ENCODE results near the gene FAH. TPM values are rescaled to one million over a fixed set of nuclear protein-coding genes. Genes with fewer than 3 reads are reported as not detected.

The FAH gene
- total and polyA plus RNA-seq, 2 experiments from 2014 or later: 16.3 to 20.3 TPM

DNA sequence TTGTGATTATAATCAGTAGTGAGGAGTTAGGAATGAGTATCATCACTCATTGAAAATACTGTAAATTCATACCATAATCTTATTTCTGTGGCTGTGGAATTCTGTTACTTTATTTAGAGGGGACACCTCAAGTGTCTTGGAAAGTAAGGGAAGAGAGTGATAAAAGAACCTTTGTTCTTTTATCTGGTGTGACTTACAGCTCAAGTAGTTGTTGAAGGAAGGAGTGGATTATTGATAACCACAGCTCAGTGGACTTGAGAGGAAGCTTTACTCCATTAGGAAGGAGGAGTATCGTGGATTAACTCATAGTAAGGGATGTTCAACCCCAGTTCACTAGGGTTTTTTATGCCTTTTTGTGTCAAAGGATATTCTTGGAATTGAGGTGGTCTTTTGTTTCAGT is 32.2 kb upstream of the FAH start:
- peaks cover 10% of the 10 kb centered on the region for H4K20me1 ChIP-seq (replicated peaks; ENCODE audit: insufficient read depth)
- DNase-seq (ENCODE audit: low spot score) (no peak), ATAC-seq (no peak)
- no peak for TF ChIP-seq STAT1 (IDR thresholded peaks at IDR 0.05; ENCODE audit: unreplicated experiment)
- no peak for TF ChIP-seq POLR2AphosphoS5 (IDR thresholded peaks at IDR 0.05; ENCODE audit: low read depth)
- no peak for TF ChIP-seq ZNF331 (CRISPR knock-in tag; IDR thresholded peaks at IDR 0.05; ENCODE audit: low read depth)
- TF ChIP-seq EZH2phosphoT487 (IDR thresholded peaks at IDR 0.05; ENCODE audit: unreplicated experiment): no peak
- TF ChIP-seq CREB1 (CRISPR knock-in tag; IDR thresholded peaks at IDR 0.05; ENCODE audit: low read depth): no peak
- no peak for TF ChIP-seq JUNB (IDR thresholded peaks at IDR 0.05; ENCODE audit: unreplicated experiment)
- TF ChIP-seq, protein P1, sequence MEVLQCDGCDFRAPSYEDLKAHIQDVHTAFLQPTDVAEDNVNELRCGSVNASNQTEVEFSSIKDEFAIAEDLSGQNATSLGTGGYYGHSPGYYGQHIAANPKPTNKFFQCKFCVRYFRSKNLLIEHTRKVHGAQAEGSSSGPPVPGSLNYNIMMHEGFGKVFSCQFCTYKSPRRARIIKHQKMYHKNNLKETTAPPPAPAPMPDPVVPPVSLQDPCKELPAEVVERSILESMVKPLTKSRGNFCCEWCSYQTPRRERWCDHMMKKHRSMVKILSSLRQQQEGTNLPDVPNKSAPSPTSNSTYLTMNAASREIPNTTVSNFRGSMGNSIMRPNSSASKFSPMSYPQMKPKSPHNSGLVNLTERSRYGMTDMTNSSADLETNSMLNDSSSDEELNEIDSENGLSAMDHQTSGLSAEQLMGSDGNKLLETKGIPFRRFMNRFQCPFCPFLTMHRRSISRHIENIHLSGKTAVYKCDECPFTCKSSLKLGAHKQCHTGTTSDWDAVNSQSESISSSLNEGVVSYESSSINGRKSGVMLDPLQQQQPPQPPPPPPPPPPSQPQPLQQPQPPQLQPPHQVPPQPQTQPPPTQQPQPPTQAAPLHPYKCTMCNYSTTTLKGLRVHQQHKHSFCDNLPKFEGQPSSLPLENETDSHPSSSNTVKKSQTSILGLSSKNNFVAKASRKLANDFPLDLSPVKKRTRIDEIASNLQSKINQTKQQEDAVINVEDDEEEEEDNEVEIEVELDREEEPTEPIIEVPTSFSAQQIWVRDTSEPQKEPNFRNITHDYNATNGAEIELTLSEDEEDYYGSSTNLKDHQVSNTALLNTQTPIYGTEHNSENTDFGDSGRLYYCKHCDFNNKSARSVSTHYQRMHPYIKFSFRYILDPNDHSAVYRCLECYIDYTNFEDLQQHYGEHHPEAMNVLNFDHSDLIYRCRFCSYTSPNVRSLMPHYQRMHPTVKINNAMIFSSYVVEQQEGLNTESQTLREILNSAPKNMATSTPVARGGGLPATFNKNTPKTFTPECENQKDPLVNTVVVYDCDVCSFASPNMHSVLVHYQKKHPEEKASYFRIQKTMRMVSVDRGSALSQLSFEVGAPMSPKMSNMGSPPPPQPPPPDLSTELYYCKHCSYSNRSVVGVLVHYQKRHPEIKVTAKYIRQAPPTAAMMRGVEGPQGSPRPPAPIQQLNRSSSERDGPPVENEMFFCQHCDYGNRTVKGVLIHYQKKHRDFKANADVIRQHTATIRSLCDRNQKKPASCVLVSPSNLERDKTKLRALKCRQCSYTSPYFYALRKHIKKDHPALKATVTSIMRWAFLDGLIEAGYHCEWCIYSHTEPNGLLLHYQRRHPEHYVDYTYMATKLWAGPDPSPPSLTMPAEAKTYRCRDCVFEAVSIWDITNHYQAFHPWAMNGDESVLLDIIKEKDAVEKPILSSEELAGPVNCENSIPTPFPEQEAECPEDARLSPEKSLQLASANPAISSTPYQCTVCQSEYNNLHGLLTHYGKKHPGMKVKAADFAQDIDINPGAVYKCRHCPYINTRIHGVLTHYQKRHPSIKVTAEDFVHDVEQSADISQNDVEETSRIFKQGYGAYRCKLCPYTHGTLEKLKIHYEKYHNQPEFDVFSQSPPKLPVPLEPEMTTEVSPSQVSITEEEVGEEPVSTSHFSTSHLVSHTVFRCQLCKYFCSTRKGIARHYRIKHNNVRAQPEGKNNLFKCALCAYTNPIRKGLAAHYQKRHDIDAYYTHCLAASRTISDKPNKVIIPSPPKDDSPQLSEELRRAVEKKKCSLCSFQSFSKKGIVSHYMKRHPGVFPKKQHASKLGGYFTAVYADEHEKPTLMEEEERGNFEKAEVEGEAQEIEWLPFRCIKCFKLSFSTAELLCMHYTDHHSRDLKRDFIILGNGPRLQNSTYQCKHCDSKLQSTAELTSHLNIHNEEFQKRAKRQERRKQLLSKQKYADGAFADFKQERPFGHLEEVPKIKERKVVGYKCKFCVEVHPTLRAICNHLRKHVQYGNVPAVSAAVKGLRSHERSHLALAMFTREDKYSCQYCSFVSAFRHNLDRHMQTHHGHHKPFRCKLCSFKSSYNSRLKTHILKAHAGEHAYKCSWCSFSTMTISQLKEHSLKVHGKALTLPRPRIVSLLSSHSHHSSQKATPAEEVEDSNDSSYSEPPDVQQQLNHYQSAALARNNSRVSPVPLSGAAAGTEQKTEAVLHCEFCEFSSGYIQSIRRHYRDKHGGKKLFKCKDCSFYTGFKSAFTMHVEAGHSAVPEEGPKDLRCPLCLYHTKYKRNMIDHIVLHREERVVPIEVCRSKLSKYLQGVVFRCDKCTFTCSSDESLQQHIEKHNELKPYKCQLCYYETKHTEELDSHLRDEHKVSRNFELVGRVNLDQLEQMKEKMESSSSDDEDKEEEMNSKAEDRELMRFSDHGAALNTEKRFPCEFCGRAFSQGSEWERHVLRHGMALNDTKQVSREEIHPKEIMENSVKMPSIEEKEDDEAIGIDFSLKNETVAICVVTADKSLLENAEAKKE (CRISPR knock-in tag; IDR thresholded peaks at IDR 0.05): no peak
- TF ChIP-seq, protein P2, sequence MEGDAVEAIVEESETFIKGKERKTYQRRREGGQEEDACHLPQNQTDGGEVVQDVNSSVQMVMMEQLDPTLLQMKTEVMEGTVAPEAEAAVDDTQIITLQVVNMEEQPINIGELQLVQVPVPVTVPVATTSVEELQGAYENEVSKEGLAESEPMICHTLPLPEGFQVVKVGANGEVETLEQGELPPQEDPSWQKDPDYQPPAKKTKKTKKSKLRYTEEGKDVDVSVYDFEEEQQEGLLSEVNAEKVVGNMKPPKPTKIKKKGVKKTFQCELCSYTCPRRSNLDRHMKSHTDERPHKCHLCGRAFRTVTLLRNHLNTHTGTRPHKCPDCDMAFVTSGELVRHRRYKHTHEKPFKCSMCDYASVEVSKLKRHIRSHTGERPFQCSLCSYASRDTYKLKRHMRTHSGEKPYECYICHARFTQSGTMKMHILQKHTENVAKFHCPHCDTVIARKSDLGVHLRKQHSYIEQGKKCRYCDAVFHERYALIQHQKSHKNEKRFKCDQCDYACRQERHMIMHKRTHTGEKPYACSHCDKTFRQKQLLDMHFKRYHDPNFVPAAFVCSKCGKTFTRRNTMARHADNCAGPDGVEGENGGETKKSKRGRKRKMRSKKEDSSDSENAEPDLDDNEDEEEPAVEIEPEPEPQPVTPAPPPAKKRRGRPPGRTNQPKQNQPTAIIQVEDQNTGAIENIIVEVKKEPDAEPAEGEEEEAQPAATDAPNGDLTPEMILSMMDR (conservative IDR thresholded peaks at IDR 0.05; ENCODE audit: low read depth in 2 of 2): no peak
- TF ChIP-seq ZNF114 (CRISPR knock-in tag; IDR thresholded peaks at IDR 0.05): no peak
- no peak for TF ChIP-seq NANOG (IDR thresholded peaks at IDR 0.05; ENCODE audit: borderline replicate concordance)
- TF ChIP-seq, protein P3, sequence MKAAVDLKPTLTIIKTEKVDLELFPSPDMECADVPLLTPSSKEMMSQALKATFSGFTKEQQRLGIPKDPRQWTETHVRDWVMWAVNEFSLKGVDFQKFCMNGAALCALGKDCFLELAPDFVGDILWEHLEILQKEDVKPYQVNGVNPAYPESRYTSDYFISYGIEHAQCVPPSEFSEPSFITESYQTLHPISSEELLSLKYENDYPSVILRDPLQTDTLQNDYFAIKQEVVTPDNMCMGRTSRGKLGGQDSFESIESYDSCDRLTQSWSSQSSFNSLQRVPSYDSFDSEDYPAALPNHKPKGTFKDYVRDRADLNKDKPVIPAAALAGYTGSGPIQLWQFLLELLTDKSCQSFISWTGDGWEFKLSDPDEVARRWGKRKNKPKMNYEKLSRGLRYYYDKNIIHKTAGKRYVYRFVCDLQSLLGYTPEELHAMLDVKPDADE (IDR thresholded peaks at IDR 0.05): no peak
- TF ChIP-seq, protein P4, sequence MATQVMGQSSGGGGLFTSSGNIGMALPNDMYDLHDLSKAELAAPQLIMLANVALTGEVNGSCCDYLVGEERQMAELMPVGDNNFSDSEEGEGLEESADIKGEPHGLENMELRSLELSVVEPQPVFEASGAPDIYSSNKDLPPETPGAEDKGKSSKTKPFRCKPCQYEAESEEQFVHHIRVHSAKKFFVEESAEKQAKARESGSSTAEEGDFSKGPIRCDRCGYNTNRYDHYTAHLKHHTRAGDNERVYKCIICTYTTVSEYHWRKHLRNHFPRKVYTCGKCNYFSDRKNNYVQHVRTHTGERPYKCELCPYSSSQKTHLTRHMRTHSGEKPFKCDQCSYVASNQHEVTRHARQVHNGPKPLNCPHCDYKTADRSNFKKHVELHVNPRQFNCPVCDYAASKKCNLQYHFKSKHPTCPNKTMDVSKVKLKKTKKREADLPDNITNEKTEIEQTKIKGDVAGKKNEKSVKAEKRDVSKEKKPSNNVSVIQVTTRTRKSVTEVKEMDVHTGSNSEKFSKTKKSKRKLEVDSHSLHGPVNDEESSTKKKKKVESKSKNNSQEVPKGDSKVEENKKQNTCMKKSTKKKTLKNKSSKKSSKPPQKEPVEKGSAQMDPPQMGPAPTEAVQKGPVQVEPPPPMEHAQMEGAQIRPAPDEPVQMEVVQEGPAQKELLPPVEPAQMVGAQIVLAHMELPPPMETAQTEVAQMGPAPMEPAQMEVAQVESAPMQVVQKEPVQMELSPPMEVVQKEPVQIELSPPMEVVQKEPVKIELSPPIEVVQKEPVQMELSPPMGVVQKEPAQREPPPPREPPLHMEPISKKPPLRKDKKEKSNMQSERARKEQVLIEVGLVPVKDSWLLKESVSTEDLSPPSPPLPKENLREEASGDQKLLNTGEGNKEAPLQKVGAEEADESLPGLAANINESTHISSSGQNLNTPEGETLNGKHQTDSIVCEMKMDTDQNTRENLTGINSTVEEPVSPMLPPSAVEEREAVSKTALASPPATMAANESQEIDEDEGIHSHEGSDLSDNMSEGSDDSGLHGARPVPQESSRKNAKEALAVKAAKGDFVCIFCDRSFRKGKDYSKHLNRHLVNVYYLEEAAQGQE (IDR thresholded peaks at IDR 0.05; ENCODE audit: unreplicated experiment): no peak
- no peak for TF ChIP-seq EZH2 (IDR thresholded peaks at IDR 0.05; ENCODE audit: low read depth, unreplicated experiment)
- no peaks in the 10 kb centered on the region for H3F3A ChIP-seq (replicated peaks; ENCODE audit: low read depth)
- no peaks in the 10 kb centered on the region; the same call in none of the 2 replicates for H3K36me3 ChIP-seq (ENCODE audit: insufficient read depth)
- H3K4me1 Mint-ChIP-seq: peaks cover 4% of the 10 kb centered on the region; the same call in 1 of the 3 replicates
- H3K4me3 ChIP-seq: no peak overlapping the region
- H2AFZ ChIP-seq: no peak overlapping the region
- H3K27me3 Mint-ChIP-seq (ENCODE audit: insufficient read depth, low read depth, poor library complexity): no peaks in the 10 kb centered on the region
- no peak overlapping the region for H3K27ac ChIP-seq (ENCODE audit: low read depth)
- no peaks in the 10 kb centered on the region for H3K9me3 Mint-ChIP-seq
- no peak overlapping the region for H3K4me2 ChIP-seq
- peaks cover 59% of the 10 kb centered on the region for H3K79me2 ChIP-seq (replicated peaks; ENCODE audit: insufficient read depth)
- H3K27me3 ChIP-seq (ENCODE audit: insufficient read depth): no peaks in the 10 kb centered on the region
- peaks cover 6% of the 10 kb centered on the region; the same call in 1 of the 2 replicates for H3K4me1 ChIP-seq (ENCODE audit: insufficient read depth)
- H3K36me3 Mint-ChIP-seq (ENCODE audit: low read depth): peaks cover 18% of the 10 kb centered on the region; the same call in 2 of the 3 replicates
- no peak overlapping the region for H3K27ac Mint-ChIP-seq
- no peaks in the 10 kb centered on the region for H3K9me2 ChIP-seq (ENCODE audit: insufficient read depth)
- H3K4me3 Mint-ChIP-seq: no peak overlapping the region
